ENCODE data around the gene EDDM3A.

- TF ChIP-seq BHLHE40 (IDR thresholded peaks at IDR 0.05; ENCODE audit: borderline replicate concordance in 1 of 2, low read depth in 2 of 2, low read length in 1 of 2), result no peak
- no peak for TF ChIP-seq SUZ12 (IDR thresholded peaks at IDR 0.05; ENCODE audit: unreplicated experiment)
- TF ChIP-seq JUNB (IDR thresholded peaks at IDR 0.05), result no peak
- no peak for TF ChIP-seq NFYB (IDR thresholded peaks at IDR 0.05; ENCODE audit: insufficient read depth, low read depth, low read length)
- TF ChIP-seq HSF1 (IDR thresholded peaks at IDR 0.05; ENCODE audit: low read depth, low read length), result no peak
- no peak for TF ChIP-seq PKNOX1 (IDR thresholded peaks at IDR 0.05)
- TF ChIP-seq EZH2 (IDR thresholded peaks at IDR 0.05; ENCODE audit: borderline replicate concordance, control insufficient read depth, low read depth, low read length), result no peak
- no peak for TF ChIP-seq POLR2A (IDR thresholded peaks at IDR 0.05; ENCODE audit: low read depth, low read length)
- TF ChIP-seq MAX (IDR thresholded peaks at IDR 0.05; ENCODE audit: low read depth, low read length), result no peak
- no peak for TF ChIP-seq CEBPB (IDR thresholded peaks at IDR 0.05; ENCODE audit: borderline replicate concordance in 1 of 2, low read depth in 2 of 2, low read length in 2 of 2)
- TF ChIP-seq CTCF (IDR thresholded peaks at IDR 0.05 in 2 of 3, conservative IDR thresholded peaks at IDR 0.05 in 1 of 3; ENCODE audit: control insufficient read depth in 2 of 3, extremely low read depth in 1 of 3, insufficient read depth in 1 of 3, low read depth in 3 of 3, low read length in 3 of 3), result no peak
- no peak for TF ChIP-seq SUPT20H (IDR thresholded peaks at IDR 0.05; ENCODE audit: borderline replicate concordance, control insufficient read depth, low read depth, low read length)
Observed at GRCh38 chr14:20742132-20742531, 3.6 kb upstream of the EDDM3A start.

Data from GM12878 (cell line).